HG03135 (cell line): ENCODE measurements around the gene ZNF324.
"Not testable (repeated sequence)": the region's sequence is repeated elsewhere in the genome, so short reads cannot be mapped to it uniquely, and the experiment has no call there.

Experiments used
- ATAC-seq: cut with Tn5 transposase; IDR thresholded peaks from one replicate; pipeline ENCODE4 v1.9.1; 2021; ENCODE audit warnings: mild to moderate bottlenecking, moderate library complexity; ENCODE audit not compliant: unreplicated experiment

The ZNF324 gene

DNA sequence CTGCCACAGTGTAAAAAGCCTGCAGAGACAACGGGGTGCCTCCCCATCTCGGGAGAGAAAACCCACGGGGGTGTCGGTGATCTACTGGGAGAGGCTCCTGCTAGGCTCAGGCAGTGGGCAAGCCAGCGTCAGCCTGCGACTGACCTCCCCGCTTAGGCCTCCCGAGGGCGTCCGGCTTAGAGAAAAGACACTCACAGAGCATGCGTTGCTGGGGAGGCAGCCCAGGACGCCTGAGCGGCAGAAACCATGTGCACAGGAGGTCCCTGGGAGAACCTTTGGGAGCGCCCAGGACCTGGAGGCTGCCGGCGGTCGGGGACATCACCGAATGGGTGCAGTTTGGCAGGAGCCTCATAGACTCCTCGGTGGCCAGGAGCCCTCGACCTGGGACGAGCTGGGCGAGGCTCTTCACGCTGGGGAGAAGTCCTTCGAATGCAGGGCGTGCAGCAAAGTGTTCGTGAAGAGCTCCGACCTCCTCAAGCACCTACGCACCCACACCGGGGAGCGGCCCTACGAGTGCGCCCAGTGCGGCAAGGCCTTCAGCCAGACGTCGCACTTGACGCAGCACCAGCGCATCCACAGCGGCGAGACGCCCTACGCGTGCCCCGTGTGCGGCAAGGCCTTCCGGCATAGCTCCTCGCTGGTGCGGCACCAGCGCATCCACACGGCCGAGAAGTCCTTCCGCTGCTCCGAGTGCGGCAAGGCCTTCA lies 4.1 kb downstream of the ZNF324 start:
- ATAC-seq, result not testable (repeated sequence)

DNA sequence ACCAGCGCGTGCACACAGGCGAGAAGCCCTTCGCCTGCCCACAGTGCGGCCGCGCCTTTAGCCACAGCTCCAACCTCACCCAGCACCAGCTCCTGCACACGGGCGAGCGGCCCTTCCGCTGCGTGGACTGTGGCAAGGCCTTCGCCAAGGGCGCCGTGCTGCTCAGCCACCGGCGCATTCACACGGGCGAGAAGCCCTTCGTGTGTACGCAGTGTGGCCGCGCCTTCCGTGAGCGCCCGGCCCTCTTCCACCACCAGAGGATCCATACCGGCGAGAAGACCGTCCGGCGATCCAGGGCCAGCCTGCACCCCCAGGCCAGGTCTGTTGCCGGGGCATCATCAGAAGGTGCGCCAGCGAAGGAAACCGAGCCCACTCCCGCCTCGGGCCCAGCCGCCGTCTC lies 4.9 kb downstream of the ZNF324 start:
- ATAC-seq, result no peak

- ATAC-seq, result no peak
Measured at GRCh38 chr19:58473775-58474174, 6.9 kb downstream of the ZNF324 start.

GRCh38 chr19:58474291-58474996 lies 7.6 kb downstream of the ZNF324 start:
- no peak for ATAC-seq

GRCh38 chr19:58474997-58475713 lies 8.3 kb downstream of the ZNF324 start:
- peak; percentile 10 for ATAC-seq

DNA sequence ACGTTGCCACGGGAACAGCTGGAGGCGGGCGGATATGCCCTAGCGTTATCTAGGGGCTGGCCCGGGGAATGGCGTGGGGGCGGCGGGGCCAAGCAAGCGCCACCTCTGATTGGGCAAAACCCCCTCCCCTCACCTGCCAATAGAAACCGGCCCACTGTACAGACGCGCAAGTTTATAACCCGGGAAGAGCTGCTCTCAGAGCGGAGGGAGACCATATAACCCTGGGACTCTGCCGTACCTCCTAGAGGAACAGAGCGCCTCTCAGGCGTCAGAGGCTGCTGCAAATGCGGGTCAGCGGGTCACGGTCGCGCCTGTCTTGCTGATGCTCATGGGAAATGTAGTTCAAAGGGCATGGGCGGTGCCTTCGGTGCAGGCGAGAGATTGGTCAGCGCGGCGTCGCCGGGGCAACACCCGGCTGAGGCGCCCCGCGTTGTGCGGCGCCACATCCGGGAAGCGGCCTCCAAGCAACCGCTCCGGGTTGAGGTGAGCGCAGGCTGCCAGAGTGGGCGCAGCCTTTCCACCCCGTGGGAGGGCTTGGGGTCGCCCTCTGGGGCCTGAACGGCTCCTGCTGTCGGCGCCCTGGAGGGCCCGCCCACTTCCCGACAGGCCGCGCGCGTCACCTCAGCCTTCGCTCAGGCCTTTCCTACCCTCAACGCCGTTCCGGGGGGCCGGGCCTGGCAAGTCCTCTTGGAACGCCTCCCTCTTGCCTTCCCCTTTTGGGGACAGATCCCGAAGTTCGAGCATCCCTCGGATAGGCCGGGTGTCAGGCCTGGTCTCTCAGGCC lies 9.0 kb downstream of the ZNF324 start, which contains the start of gene ZNF446:
Gene ZNF446, plus strand, starts transcription at position 639 of the 784 bp plus-strand sequence. CDS start 867 bp downstream, outside the sequence.
- peak; percentile 82 for ATAC-seq

- no peak for ATAC-seq
Measured at GRCh38 chr19:58476498-58477015, 9.7 kb downstream of the ZNF324 start.

GRCh38 chr19:58477130-58477529 lies 10.2 kb downstream of the ZNF324 start:
- no peak for ATAC-seq

GRCh38 chr19:58477871-58478270 lies 11.0 kb downstream of the ZNF324 start:
- ATAC-seq, result no peak

DNA sequence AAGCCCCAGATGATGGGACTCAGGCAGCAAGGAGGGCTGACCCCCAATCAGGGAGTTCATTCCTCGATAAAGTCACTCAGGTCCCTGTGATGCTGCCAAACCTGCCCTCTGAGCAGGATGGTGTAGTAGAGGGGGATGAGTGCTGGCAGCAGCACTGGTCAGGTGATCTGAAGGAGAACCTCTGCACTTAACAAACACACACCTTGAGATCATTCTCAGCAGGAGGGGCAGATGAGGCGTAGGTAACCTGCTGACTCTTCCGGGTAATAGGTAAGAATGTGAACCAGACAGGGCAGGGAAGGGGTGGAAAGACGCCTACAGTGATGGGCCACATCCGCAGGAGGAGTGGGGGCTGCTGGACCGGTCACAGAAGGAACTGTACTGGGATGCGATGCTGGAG lies 12.4 kb downstream of the ZNF324 start:
- no peak for ATAC-seq

DNA sequence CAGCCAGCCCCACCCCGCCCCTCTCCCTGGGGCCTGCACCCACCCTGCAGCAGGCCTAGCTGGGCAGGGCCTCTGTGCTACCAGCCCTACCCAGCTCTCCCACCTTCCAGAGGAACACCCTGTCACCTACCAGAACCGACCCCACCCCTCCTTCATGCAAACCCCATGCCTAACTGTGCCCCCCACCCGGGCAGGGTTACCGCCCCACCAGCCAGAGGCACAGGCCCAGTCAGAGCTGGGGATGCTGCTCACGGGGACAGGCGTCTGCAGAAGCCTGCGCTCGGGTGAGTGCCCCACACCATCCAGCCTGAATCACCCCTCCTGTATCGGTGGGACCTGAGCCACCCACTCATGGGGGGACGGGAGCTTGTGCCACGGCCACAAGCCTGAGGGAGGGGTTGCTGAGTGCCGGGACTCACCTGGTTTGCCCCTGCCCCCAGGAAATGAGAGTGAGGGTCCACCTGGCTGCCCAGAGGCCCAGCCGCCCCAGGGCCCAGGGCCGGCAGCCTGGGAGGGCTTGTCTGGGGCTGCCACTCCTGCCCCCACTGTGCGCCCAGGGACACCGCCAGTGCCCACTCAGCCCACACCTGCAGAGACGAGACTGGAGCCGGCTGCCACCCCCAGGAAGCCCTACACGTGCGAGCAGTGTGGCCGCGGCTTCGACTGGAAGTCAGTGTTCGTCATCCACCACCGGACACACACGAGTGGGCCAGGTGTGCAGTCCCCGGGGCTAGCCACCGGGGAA lies 13.0 kb downstream of the ZNF324 start:
- no peak for ATAC-seq

DNA sequence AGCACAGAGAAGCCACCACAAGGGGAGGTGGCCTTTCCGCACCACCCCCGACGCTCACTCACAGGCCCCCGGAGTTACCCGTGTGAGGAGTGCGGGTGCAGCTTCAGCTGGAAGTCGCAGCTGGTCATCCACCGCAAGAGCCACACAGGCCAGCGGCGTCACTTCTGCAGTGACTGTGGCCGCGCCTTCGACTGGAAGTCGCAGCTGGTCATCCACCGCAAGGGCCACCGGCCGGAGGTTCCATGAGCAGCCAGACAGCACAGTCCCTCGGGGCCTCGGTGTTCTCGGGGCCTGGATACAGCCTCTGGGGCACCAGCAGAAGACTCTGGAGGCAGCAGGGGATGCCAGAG lies 13.6 kb downstream of the ZNF324 start:
- ATAC-seq, result no peak

DNA sequence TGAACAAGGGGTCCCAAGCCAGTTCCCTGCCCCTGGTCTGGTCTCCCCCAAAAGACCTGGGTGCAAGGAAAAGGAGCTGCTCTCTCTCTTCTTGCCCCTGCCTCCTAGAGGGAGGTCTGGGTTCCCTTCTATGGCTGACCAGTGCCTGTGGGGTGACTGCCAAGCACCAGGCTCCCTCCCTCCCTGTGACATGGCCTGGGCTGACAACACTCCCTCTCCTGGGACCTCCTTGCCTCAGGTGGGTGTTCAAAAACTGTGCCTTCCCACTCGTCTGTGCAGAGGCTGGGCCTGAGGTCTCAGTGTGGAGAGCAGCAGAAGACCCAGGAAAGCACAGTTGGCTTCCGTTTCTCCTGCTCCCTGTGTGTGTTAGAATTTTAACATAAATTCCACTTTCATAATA lies 14.0 kb downstream of the ZNF324 start:
- no peak for ATAC-seq

DNA sequence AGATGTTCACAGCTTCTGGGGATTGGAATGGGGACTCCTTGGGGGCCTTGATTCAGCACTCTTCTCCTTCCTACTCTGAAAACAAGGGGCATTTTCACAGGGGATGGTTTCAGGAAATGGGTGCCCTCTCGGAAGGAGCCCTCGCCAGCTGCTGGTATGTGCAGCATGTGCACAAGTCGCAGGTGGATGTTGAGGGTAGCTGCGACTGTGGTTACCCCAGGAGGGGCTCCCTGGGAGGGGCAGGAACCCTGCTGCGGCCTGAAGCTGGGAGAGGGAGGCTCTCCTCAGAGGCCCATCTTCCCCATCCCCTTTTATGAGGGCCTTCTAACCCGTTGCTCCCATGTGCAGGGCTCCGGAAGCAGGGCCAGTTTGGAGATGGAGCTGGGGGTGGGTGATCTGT lies 15.5 kb downstream of the ZNF324 start:
- ATAC-seq, result no peak

- ATAC-seq, result no peak
Measured at GRCh38 chr19:58483776-58484175, 16.9 kb downstream of the ZNF324 start.

- not testable (repeated sequence) for ATAC-seq
Measured at GRCh38 chr19:58484349-58484748, 17.5 kb downstream of the ZNF324 start.

DNA sequence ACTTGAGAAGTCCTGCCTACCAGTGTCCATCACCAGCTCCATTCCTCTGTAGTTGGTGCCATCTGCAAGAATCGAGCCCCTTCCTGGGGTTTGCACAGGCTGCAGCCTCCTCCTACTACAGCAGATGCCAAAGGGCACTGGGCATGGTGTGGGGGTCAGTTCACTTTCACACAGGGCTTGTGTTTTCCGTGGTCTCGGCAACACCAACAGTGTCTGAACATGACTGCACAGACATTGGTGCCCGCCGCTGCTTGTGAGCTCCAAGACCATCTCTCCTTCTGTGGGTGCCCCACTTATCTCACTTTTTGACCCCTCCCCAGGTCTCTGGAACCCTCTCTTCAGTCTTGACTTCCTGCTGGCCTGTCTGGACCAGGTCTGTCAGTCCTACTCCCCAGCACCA lies 24.5 kb downstream of the ZNF324 start:
- ATAC-seq, result no peak

GRCh38 chr19:58492265-58492664 lies 25.4 kb downstream of the ZNF324 start:
- ATAC-seq, result no peak

- ATAC-seq, result no peak
Measured at GRCh38 chr19:58497634-58498170, 30.8 kb downstream of the ZNF324 start.
